Ishikawa (cell line): ENCODE data around the gene SPATS1.

Experiments used
- CEBPB ChIP-seq: IDR thresholded peaks from 2 replicates; pipeline ENCODE4 v1.6.1; 2012
- CREB1 ChIP-seq: IDR thresholded peaks from 2 replicates; pipeline ENCODE4 v1.6.1; 2012; ENCODE audit warnings: low read depth
- EGR1 ChIP-seq: IDR thresholded peaks from 2 replicates; pipeline ENCODE4 v1.6.1; 2012
- EP300 ChIP-seq: IDR thresholded peaks from 2 replicates; pipeline ENCODE4 v1.6.1; 2012; ENCODE audit warnings: borderline replicate concordance
- FOXM1 ChIP-seq: IDR thresholded peaks from 2 replicates; pipeline ENCODE4 v1.6.1; 2012; ENCODE audit warnings: low read depth, borderline replicate concordance
- MAX ChIP-seq: IDR thresholded peaks from 2 replicates; pipeline ENCODE4 v1.6.1; 2012
- NFIC ChIP-seq: IDR thresholded peaks from 2 replicates; pipeline ENCODE4 v1.6.1; 2012
- RAD21 ChIP-seq: IDR thresholded peaks from 2 replicates; pipeline ENCODE4 v1.6.1; 2012; ENCODE audit warnings: low read depth
- REST ChIP-seq: IDR thresholded peaks from 2 replicates; pipeline ENCODE4 v1.6.1; 2012; ENCODE audit warnings: low read depth, mild to moderate bottlenecking
- TAF1 ChIP-seq: IDR thresholded peaks from 2 replicates; pipeline ENCODE4 v1.6.1; 2012; ENCODE audit warnings: low read depth, mild to moderate bottlenecking
- TCF12 ChIP-seq: IDR thresholded peaks from 2 replicates; pipeline ENCODE4 v1.6.1; 2012; ENCODE audit warnings: low read depth
- TEAD4 ChIP-seq: IDR thresholded peaks from 2 replicates; pipeline ENCODE4 v1.6.1; 2012
- USF1 ChIP-seq: IDR thresholded peaks from 2 replicates; pipeline ENCODE4 v1.6.1; 2012
- YY1 ChIP-seq: IDR thresholded peaks from 2 replicates; pipeline ENCODE4 v1.6.1; 2012; ENCODE audit warnings: low read depth
- ZBTB7A ChIP-seq: IDR thresholded peaks from 2 replicates; pipeline ENCODE4 v1.6.1; 2012; ENCODE audit warnings: low read depth

Gene SPATS1

GRCh38 chr6:44333942-44334341, 8.5 kb upstream of the SPATS1 start:
- TF ChIP-seq FOXM1, result no peak
- TF ChIP-seq REST, result no peak
- TF ChIP-seq YY1, result no peak
- no peak for TF ChIP-seq RAD21
- no peak for TF ChIP-seq MAX
- no peak for TF ChIP-seq NFIC
- no peak for TF ChIP-seq TAF1
- no peak for TF ChIP-seq TEAD4
- TF ChIP-seq USF1, result no peak
- TF ChIP-seq CREB1, result no peak
- no peak for TF ChIP-seq EGR1
- no peak for TF ChIP-seq ZBTB7A
- TF ChIP-seq CEBPB, result no peak
- TF ChIP-seq TCF12, result no peak
- TF ChIP-seq EP300, result no peak

- TF ChIP-seq FOXM1, result no peak
- TF ChIP-seq TEAD4, result no peak
- TF ChIP-seq ZBTB7A, result no peak
- TF ChIP-seq RAD21, result no peak
- no peak for TF ChIP-seq MAX
- no peak for TF ChIP-seq REST
- no peak for TF ChIP-seq TCF12
- TF ChIP-seq USF1, result no peak
- TF ChIP-seq EP300, result no peak
- no peak for TF ChIP-seq NFIC
- no peak for TF ChIP-seq YY1
These were observed 6.8 kb upstream of the SPATS1 start for GRCh38 chr6:44335631-44336030.

- TF ChIP-seq ZBTB7A (no peak), RAD21 (peak; percentile 89)
These were observed 4.0 kb upstream of the SPATS1 start for GRCh38 chr6:44338228-44339122.

GRCh38 chr6:44339301-44339700, 3.1 kb upstream of the SPATS1 start:
- TF ChIP-seq CREB1 (no peak), RAD21 (no peak), MAX (no peak), FOXM1 (no peak)

GRCh38 chr6:44339763-44340625, 2.5 kb upstream of the SPATS1 start:
- TF ChIP-seq RAD21 (no peak), CEBPB (no peak), EGR1 (no peak), ZBTB7A (no peak), NFIC (no peak), TEAD4 (no peak), EP300 (no peak), MAX (no peak), CREB1 (no peak), TCF12 (no peak), YY1 (no peak), FOXM1 (no peak), TAF1 (no peak), USF1 (no peak), REST (no peak)
